ENCODE data around the gene TMEM14B. TPM values are rescaled to one million over a fixed set of nuclear protein-coding genes. Genes with fewer than 3 reads are reported as not detected.
"Not testable (repeated sequence)": the region's sequence is repeated elsewhere in the genome, so short reads cannot be mapped to it uniquely, and the experiment has no call there.

TMEM14B gene
- total RNA-seq, result 10 to 100 TPM; 76.9 to 80.6 TPM
- polyA plus RNA-seq, result 100 to 1,000 TPM; 174 to 236 TPM

DNA sequence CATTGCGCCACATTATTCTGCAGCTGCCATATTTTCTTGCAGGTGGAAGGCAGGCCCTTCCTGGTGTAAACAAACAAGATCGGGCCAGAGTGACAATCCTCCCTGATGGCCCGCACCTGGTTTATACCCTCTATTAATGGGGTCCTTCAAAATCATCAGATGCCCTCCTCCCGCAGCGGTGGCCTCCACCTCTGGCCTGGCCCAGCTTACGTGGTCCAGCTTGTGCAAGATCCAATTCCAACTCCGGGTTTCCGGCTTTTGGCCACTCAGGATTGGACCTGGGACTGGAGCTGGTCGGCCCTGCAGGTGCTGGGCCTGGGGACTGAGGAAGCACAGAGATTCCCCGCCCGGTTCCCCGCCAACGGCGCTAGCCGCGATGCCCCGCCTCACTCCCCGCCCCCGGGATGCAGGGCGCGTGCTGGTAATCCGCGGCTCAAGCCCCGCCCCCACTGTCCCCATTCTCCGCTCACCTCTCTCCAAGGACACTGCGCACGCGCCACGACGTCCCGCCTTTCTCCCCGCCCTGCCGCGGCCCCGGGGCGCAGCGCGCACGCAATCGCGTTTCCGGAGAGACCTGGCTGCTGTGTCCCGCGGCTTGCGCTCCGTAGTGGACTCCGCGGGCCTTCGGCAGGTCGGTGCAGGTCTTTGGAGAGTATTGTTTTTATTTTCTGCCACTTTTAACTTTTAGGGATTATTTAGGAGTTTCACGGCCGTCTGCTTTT is at the start of gene TMEM14B:
Gene TMEM14B, plus strand, starts transcription at position 555 of the 722 bp plus-strand sequence. CDS start 1,441 bp downstream, outside the sequence.
- Mint-ChIP-seq H3K4me1 (peaks cover 22 to 72% (median 51%) of the 10 kb centered on the region in 4 donors), H3K27ac (peak within 1 kb of the TSS; percentile 96 to 99 (median 97)), H3K36me3 (peaks cover 12 to 36% of the 10 kb centered on the region in 2 donors), H3K27me3 (no peaks in the 10 kb centered on the region), H3K9me3 (peaks cover 0 to 1% (median 0%) of the 10 kb centered on the region in 8 donors), H3K4me3 (peak within 1 kb of the TSS; percentile 86 to 99 (median 96))
- Histone ChIP-seq H3K27me3 (ENCODE audit: insufficient read depth, low read length) (no peaks in the 10 kb centered on the region), H3K9me3 (ENCODE audit: control insufficient read depth in 1 of 2, low read length in 2 of 2) (no peaks in the 10 kb centered on the region), H3K4me1 (ENCODE audit: insufficient read depth, low read length) (peaks cover 44% of the 10 kb centered on the region), H3K4me3 (ENCODE audit: low read length in 2 of 2) (peak within 1 kb of the TSS; percentile 76 to 83), H3K27ac (ENCODE audit: low read depth, low read length) (peak within 1 kb of the TSS; percentile 74), H3K36me3 (ENCODE audit: insufficient read depth, low read length) (peaks cover 12% of the 10 kb centered on the region)
- intact Hi-C loops (cut with micrococcal nuclease), result loop anchor here (1.0 to 5.0 kb wide), 5 partner anchors 24 to 790 kb away; partner anchors contain the start of genes C6orf52, MAK, PAK1IP1 and SMIM13
- ChIA-PET CTCF (ENCODE audit: partially characterized antibody) (interaction anchor here (1.4 to 2.3 kb wide), 4 partner anchors 25 to 55 kb away, joined by 5 to 9 read pairs (median 7); partner anchors contain the start of genes C6orf52, PAK1IP1 and TMEM14C), POLR2A (ENCODE audit: partially characterized antibody) (interaction anchor here (0.8 to 4.5 kb wide), 6 partner anchors 13 to 61 kb away, joined by 3 to 118 read pairs (median 5); partner anchors contain the start of genes C6orf52, PAK1IP1 and TMEM14C)
- DNase-seq, result peak; percentile 98 to 99 (median 99)

DNA sequence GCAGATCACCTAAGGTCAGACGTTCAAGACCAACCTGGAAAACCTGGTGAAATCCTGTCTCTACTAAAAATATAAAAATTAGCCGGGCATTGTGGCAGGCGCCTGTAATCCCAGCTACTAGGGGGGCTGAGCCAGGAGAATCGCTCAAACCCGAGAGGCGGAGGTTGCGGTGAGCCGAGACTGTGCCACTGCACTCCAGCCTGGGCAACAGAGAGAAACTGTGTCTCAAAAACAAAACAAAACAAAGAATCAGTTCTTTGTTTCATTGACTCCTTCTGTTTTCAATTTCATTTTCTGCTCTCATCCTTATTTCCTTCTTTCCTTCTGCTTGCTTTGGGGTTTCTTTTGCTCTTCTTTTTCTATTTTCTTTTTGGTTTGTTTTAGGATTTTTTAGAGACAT is 33.6 kb upstream of the TMEM14B start:
- Mint-ChIP-seq H3K4me1 (no peaks in the 10 kb centered on the region), H3K27me3 (no peaks in the 10 kb centered on the region), H3K27ac (peak overlapping the region in 1 of 7 donors; percentile 29), H3K4me3 (no peak overlapping the region), H3K36me3 (peaks cover 10 to 12% of the 10 kb centered on the region in 2 donors), H3K9me3 (peaks cover 0 to 5% (median 0%) of the 10 kb centered on the region in 8 donors)
- no peak overlapping the region for H3K27ac ChIP-seq (ENCODE audit: low read depth, low read length)
- H3K27me3 ChIP-seq (ENCODE audit: insufficient read depth, low read length), result no peaks in the 10 kb centered on the region
- H3K9me3 ChIP-seq (ENCODE audit: control insufficient read depth in 1 of 2, low read length in 2 of 2), result no peaks in the 10 kb centered on the region
- no peak for DNase-seq
- POLR2A ChIA-PET (ENCODE audit: partially characterized antibody), result no interaction called here
- peaks cover 8% of the 10 kb centered on the region for H3K36me3 ChIP-seq (ENCODE audit: insufficient read depth, low read length)
- no peak overlapping the region for H3K4me3 ChIP-seq (ENCODE audit: low read length in 2 of 2)
- CTCF ChIA-PET (ENCODE audit: partially characterized antibody), result no interaction called here
- no peaks in the 10 kb centered on the region for H3K4me1 ChIP-seq (ENCODE audit: insufficient read depth, low read length)
- intact Hi-C loops (cut with micrococcal nuclease), result no loop called here

- peak overlapping the region; percentile 75 to 88 (median 78) for H3K4me3 Mint-ChIP-seq
- ChIA-PET POLR2A (ENCODE audit: partially characterized antibody) (interaction anchor here (0.8 to 6.3 kb wide), 4 partner anchors 9 to 28 kb away, joined by 4 to 118 read pairs (median 54); partner anchors contain the start of genes C6orf52, PAK1IP1 and TMEM14B), CTCF (ENCODE audit: partially characterized antibody) (interaction anchor here (0.9 to 2.8 kb wide), 6 partner anchors 8 to 81 kb away, joined by 3 to 9 read pairs (median 6); no protein-coding TSS in a partner anchor)
- peak; percentile 26 to 68 (median 31) for DNase-seq
- Histone ChIP-seq H3K4me1 (ENCODE audit: insufficient read depth, low read length) (peaks cover 40% of the 10 kb centered on the region), H3K36me3 (ENCODE audit: insufficient read depth, low read length) (no peaks in the 10 kb centered on the region), H3K27me3 (ENCODE audit: insufficient read depth, low read length) (no peaks in the 10 kb centered on the region), H3K27ac (ENCODE audit: low read depth, low read length) (peak overlapping the region; percentile 58), H3K4me3 (ENCODE audit: low read length in 2 of 2) (peak overlapping the region in 1 of 2 donors; percentile 58), H3K9me3 (ENCODE audit: control insufficient read depth in 1 of 2, low read length in 2 of 2) (no peaks in the 10 kb centered on the region)
- H3K9me3 Mint-ChIP-seq, result peaks cover 0 to 5% (median 0%) of the 10 kb centered on the region in 8 donors
- H3K27ac Mint-ChIP-seq, result peak overlapping the region; percentile 61 to 90 (median 81)
- intact Hi-C loops (cut with micrococcal nuclease), result no loop called here
- H3K36me3 Mint-ChIP-seq, result peaks cover 0 to 3% of the 10 kb centered on the region in 2 donors
- no peaks in the 10 kb centered on the region for H3K27me3 Mint-ChIP-seq
- peaks cover 23 to 44% (median 34%) of the 10 kb centered on the region in 4 donors for H3K4me1 Mint-ChIP-seq
Measured at GRCh38 chr6:10719296-10719963, 28.2 kb upstream of the TMEM14B start.

GRCh38 chr6:10719964-10720264 is 27.7 kb upstream of the TMEM14B start:
- H3K9me3 Mint-ChIP-seq, result peaks cover 0 to 5% (median 0%) of the 10 kb centered on the region in 8 donors
- Histone ChIP-seq H3K4me1 (ENCODE audit: insufficient read depth, low read length) (peaks cover 43% of the 10 kb centered on the region), H3K27me3 (ENCODE audit: insufficient read depth, low read length) (no peaks in the 10 kb centered on the region), H3K9me3 (ENCODE audit: control insufficient read depth in 1 of 2, low read length in 2 of 2) (no peaks in the 10 kb centered on the region), H3K27ac (ENCODE audit: low read depth, low read length) (peak overlapping the region; percentile 58), H3K4me3 (ENCODE audit: low read length in 2 of 2) (peak overlapping the region in 1 of 2 donors; percentile 58), H3K36me3 (ENCODE audit: insufficient read depth, low read length) (no peaks in the 10 kb centered on the region)
- POLR2A ChIA-PET (ENCODE audit: partially characterized antibody), result interaction anchor here (0.8 to 6.3 kb wide), 5 partner anchors 9 to 28 kb away, joined by 4 to 118 read pairs (median 6); partner anchors contain the start of genes C6orf52, PAK1IP1 and TMEM14B
- H3K4me3 Mint-ChIP-seq, result peak overlapping the region; percentile 75 to 88 (median 78)
- CTCF ChIA-PET (ENCODE audit: partially characterized antibody), result interaction anchor here (0.9 to 2.8 kb wide), 5 partner anchors 9 to 81 kb away, joined by 3 to 9 read pairs (median 6); no protein-coding TSS in a partner anchor
- intact Hi-C loops (cut with micrococcal nuclease), result no loop called here
- peak overlapping the region; percentile 61 to 90 (median 81) for H3K27ac Mint-ChIP-seq
- H3K27me3 Mint-ChIP-seq, result no peaks in the 10 kb centered on the region
- H3K4me1 Mint-ChIP-seq, result peaks cover 23 to 49% (median 36%) of the 10 kb centered on the region in 4 donors
- no peak for DNase-seq
- H3K36me3 Mint-ChIP-seq, result peaks cover 0 to 3% of the 10 kb centered on the region in 2 donors

DNA sequence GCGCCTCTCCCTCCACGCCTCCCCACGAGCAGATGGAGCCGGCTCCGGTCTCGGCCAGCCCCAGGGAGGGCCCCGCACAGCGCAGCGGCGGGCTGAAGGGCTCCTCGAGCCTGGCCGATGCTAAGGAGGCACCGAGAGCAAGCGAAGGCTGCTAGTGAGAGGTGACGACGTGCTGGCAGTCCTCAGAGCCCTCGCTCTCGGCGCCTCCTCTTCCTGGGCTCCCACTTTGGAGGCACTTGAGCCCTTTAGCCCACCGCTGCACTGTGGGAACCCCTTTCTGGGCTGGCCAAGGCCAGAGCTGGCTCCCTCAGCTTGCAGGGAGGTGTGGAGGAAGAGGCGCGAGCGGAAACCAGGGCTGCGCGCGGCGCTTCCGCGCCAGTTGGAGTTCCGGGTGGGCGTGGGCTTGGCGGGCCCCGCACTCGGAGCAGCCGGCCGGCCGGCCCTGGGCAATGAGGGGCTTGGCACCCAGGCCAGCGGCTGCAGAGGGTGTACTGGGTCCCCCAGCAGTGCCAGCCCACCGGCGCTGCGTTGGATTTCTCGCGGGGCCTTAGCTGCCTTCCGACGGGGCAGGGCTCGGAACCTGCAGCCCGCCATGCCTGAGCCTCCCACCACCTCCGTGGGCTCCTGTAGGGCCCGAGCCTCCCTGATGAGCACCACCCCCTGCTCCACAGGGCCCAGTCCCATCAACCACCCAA is 27.2 kb upstream of the TMEM14B start:
- ChIA-PET POLR2A (ENCODE audit: partially characterized antibody) (interaction anchor here (0.9 to 6.3 kb wide), 4 partner anchors 9 to 27 kb away, joined by 3 to 118 read pairs (median 54); partner anchors contain the start of genes C6orf52, PAK1IP1 and TMEM14B), CTCF (ENCODE audit: partially characterized antibody) (interaction anchor here (0.7 to 2.8 kb wide), 8 partner anchors 9 to 81 kb away, joined by 3 to 9 read pairs (median 5); partner anchors contain the start of gene C6orf52)
- Mint-ChIP-seq H3K4me1 (peaks cover 26 to 53% (median 40%) of the 10 kb centered on the region in 4 donors), H3K27ac (peak overlapping the region; percentile 76 to 96 (median 88)), H3K9me3 (peaks cover 0 to 5% (median 0%) of the 10 kb centered on the region in 8 donors), H3K27me3 (no peaks in the 10 kb centered on the region), H3K4me3 (peak overlapping the region; percentile 79 to 97 (median 94)), H3K36me3 (peaks cover 0 to 3% of the 10 kb centered on the region in 2 donors)
- peak; percentile 63 to 67 (median 65) for DNase-seq
- Histone ChIP-seq H3K4me1 (ENCODE audit: insufficient read depth, low read length) (peaks cover 48% of the 10 kb centered on the region), H3K27me3 (ENCODE audit: insufficient read depth, low read length) (no peaks in the 10 kb centered on the region), H3K36me3 (ENCODE audit: insufficient read depth, low read length) (no peaks in the 10 kb centered on the region), H3K4me3 (ENCODE audit: low read length in 2 of 2) (peak overlapping the region in 1 of 2 donors; percentile 58), H3K27ac (ENCODE audit: low read depth, low read length) (peak overlapping the region; percentile 58), H3K9me3 (ENCODE audit: control insufficient read depth in 1 of 2, low read length in 2 of 2) (no peaks in the 10 kb centered on the region)
- intact Hi-C loops (cut with micrococcal nuclease), result no loop called here

GRCh38 chr6:10720960-10721849 is 26.4 kb upstream of the TMEM14B start:
- H3K27me3 Mint-ChIP-seq; H3K36me3 ChIP-seq (ENCODE audit: insufficient read depth, low read length); H3K9me3 Mint-ChIP-seq; H3K9me3 ChIP-seq (ENCODE audit: control insufficient read depth in 1 of 2, low read length in 2 of 2); H3K27me3 ChIP-seq (ENCODE audit: insufficient read depth, low read length); intact Hi-C loops (cut with micrococcal nuclease); H3K36me3 Mint-ChIP-seq: not testable (repeated sequence)
- peak overlapping the region; percentile 58 for H3K27ac ChIP-seq (ENCODE audit: low read depth, low read length)
- peak overlapping the region in 1 of 2 donors; percentile 58 for H3K4me3 ChIP-seq (ENCODE audit: low read length in 2 of 2)
- DNase-seq, result peak in 2 of 5 donors; percentile 9 to 50
- Mint-ChIP-seq H3K27ac (peak overlapping the region; percentile 84 to 96 (median 93)), H3K4me1 (peaks cover 28 to 60% (median 43%) of the 10 kb centered on the region in 4 donors), H3K4me3 (peak overlapping the region; percentile 84 to 97 (median 96))
- ChIA-PET CTCF (ENCODE audit: partially characterized antibody) (interaction anchor here (0.7 to 2.8 kb wide), 7 partner anchors 10 to 80 kb away, joined by 3 to 9 read pairs (median 5); partner anchors contain the start of gene C6orf52), POLR2A (ENCODE audit: partially characterized antibody) (interaction anchor here (0.9 to 6.3 kb wide), 5 partner anchors 10 to 26 kb away, joined by 3 to 118 read pairs (median 6); partner anchors contain the start of genes C6orf52, PAK1IP1 and TMEM14B)
- peaks cover 48% of the 10 kb centered on the region for H3K4me1 ChIP-seq (ENCODE audit: insufficient read depth, low read length)

Data from CD4-positive, alpha-beta memory T cell (primary cell).